ENCODE measurements around the gene GPR107.

GRCh38 chr9:130072515-130073235 is 19.0 kb downstream of the GPR107 start:
- TF ChIP-seq CTCF (IDR thresholded peaks at IDR 0.05) (no peak), POLR2A (IDR thresholded peaks at IDR 0.05) (no peak), POLR2AphosphoS5 (IDR thresholded peaks at IDR 0.05) (no peak)
